ENCODE data around the gene TFDP2. TPM values are rescaled to one million over a fixed set of nuclear protein-coding genes. Genes with fewer than 3 reads are reported as not detected.

The TFDP2 gene
- total RNA-seq, 3 donors from 2014 or later (not counting 1 experiment from before 2014, with no cell fraction given), result 134 to 154 (median 142) TPM

DNA sequence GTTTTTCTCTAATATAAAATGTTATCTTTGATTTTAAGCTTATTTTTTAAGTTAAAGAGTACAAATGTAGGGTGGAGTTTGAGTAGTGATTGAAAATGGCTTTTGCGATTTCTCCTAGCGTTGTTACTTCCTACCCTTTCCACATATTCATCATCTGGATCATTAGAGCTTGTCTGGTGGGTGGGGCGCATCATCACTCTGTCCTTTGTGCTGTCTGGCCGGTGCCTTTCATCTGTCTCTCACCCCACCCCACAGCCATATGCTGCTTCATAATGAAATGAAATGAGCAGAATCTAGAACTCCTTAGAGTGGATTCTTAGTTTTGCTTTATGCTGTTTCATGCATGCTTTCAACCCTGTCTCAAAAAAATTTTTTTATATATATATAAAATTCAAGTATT is 228.6 kb downstream of the TFDP2 start:
- no peaks in the 10 kb centered on the region for H3K9me3 Mint-ChIP-seq
- TF ChIP-seq, protein P1, sequence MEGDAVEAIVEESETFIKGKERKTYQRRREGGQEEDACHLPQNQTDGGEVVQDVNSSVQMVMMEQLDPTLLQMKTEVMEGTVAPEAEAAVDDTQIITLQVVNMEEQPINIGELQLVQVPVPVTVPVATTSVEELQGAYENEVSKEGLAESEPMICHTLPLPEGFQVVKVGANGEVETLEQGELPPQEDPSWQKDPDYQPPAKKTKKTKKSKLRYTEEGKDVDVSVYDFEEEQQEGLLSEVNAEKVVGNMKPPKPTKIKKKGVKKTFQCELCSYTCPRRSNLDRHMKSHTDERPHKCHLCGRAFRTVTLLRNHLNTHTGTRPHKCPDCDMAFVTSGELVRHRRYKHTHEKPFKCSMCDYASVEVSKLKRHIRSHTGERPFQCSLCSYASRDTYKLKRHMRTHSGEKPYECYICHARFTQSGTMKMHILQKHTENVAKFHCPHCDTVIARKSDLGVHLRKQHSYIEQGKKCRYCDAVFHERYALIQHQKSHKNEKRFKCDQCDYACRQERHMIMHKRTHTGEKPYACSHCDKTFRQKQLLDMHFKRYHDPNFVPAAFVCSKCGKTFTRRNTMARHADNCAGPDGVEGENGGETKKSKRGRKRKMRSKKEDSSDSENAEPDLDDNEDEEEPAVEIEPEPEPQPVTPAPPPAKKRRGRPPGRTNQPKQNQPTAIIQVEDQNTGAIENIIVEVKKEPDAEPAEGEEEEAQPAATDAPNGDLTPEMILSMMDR (IDR thresholded peaks at IDR 0.05), result no peak
- Histone ChIP-seq H3K27me3 (ENCODE audit: control insufficient read depth, insufficient read depth, low read length) (no peaks in the 10 kb centered on the region), H3K4me3 (ENCODE audit: low read length) (no peak overlapping the region), H3K36me3 (ENCODE audit: control insufficient read depth, insufficient read depth, low read length) (peaks cover 6% of the 10 kb centered on the region), H3K9me3 (ENCODE audit: control insufficient read depth, insufficient read depth, low read length) (no peaks in the 10 kb centered on the region), H3K4me1 (ENCODE audit: control insufficient read depth, insufficient read depth, low read length) (no peaks in the 10 kb centered on the region), H3K27ac (ENCODE audit: low read length) (no peak overlapping the region)
- ATAC-seq, result no peak
- intact Hi-C loops (cut with micrococcal nuclease), result no loop called here
- DNase-seq, result no peak
- no peak overlapping the region for H3K27ac Mint-ChIP-seq
- H3K4me1 Mint-ChIP-seq, result no peaks in the 10 kb centered on the region
- H3K4me3 Mint-ChIP-seq, result no peak overlapping the region
- H3K27me3 Mint-ChIP-seq (ENCODE audit: low read depth in 2 of 2), result no peaks in the 10 kb centered on the region
- 86% methylated on average over 1 of the region's 4 CpGs for WGBS (ENCODE audit: insufficient coverage)
- no peaks in the 10 kb centered on the region for H3K36me3 Mint-ChIP-seq

- DNase-seq (no peak), ATAC-seq (no peak)
- TF ChIP-seq, protein P1 (IDR thresholded peaks at IDR 0.05), result no peak
- Mint-ChIP-seq H3K27ac (no peak overlapping the region), H3K4me1 (peaks cover 6% of the 10 kb centered on the region in 2 donors), H3K4me3 (no peak overlapping the region), H3K36me3 (no peaks in the 10 kb centered on the region), H3K27me3 (ENCODE audit: low read depth in 2 of 2) (no peaks in the 10 kb centered on the region), H3K9me3 (peaks cover 0 to 3% of the 10 kb centered on the region in 2 donors)
- whole genome bisulfite sequencing (ENCODE audit: insufficient coverage), result 100% methylated on average over 1 of the region's 2 CpGs
- intact Hi-C loops (cut with micrococcal nuclease), result no loop called here
- Histone ChIP-seq H3K4me1 (ENCODE audit: control insufficient read depth, insufficient read depth, low read length) (no peaks in the 10 kb centered on the region), H3K27me3 (ENCODE audit: control insufficient read depth, insufficient read depth, low read length) (no peaks in the 10 kb centered on the region), H3K36me3 (ENCODE audit: control insufficient read depth, insufficient read depth, low read length) (peaks cover 12% of the 10 kb centered on the region), H3K9me3 (ENCODE audit: control insufficient read depth, insufficient read depth, low read length) (no peaks in the 10 kb centered on the region), H3K27ac (ENCODE audit: low read length) (no peak overlapping the region), H3K4me3 (ENCODE audit: low read length) (no peak overlapping the region)
Measured at GRCh38 chr3:141915766-141916165, 233.6 kb downstream of the TFDP2 start.

DNA sequence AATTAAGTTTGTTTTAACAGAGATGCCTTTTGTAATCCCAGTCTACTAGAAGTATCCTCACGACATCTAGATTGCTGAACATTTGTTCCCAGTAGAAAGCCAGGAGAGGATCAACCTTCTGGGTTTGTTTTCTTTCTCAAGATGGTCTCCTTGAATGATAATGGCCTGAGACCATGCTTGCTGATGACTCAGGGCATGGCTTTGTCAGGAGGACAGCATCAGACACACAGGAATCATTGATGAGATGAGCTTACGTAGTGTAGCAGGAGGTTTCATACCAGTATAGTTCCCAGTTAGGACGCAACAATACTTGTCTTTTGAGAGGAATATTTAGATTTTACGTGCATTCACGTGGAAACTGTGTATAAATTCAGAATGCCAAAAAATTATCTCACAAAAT is 234.3 kb downstream of the TFDP2 start:
- H3K36me3 ChIP-seq (ENCODE audit: control insufficient read depth, insufficient read depth, low read length), result peaks cover 12% of the 10 kb centered on the region
- Mint-ChIP-seq H3K4me1 (peaks cover 6% of the 10 kb centered on the region in 2 donors), H3K27me3 (ENCODE audit: low read depth in 2 of 2) (no peaks in the 10 kb centered on the region), H3K27ac (no peak overlapping the region), H3K4me3 (no peak overlapping the region), H3K36me3 (no peaks in the 10 kb centered on the region), H3K9me3 (peaks cover 0 to 3% of the 10 kb centered on the region in 2 donors)
- no peak for ATAC-seq
- 95% methylated on average over 5 of the region's 5 CpGs for WGBS (ENCODE audit: insufficient coverage)
- no peak overlapping the region for H3K4me3 ChIP-seq (ENCODE audit: low read length)
- TF ChIP-seq, protein P1 (IDR thresholded peaks at IDR 0.05), result no peak
- no peaks in the 10 kb centered on the region for H3K4me1 ChIP-seq (ENCODE audit: control insufficient read depth, insufficient read depth, low read length)
- H3K27ac ChIP-seq (ENCODE audit: low read length), result no peak overlapping the region
- no peaks in the 10 kb centered on the region for H3K9me3 ChIP-seq (ENCODE audit: control insufficient read depth, insufficient read depth, low read length)
- H3K27me3 ChIP-seq (ENCODE audit: control insufficient read depth, insufficient read depth, low read length), result no peaks in the 10 kb centered on the region
- DNase-seq, result no peak
- intact Hi-C loops (cut with micrococcal nuclease), result no loop called here

GRCh38 chr3:141914311-141914710 is 235.0 kb downstream of the TFDP2 start:
- WGBS (ENCODE audit: insufficient coverage), result 96% methylated on average over 4 of the region's 4 CpGs
- ATAC-seq (no peak), DNase-seq (no peak)
- no peak overlapping the region for H3K27ac ChIP-seq (ENCODE audit: low read length)
- H3K9me3 ChIP-seq (ENCODE audit: control insufficient read depth, insufficient read depth, low read length), result no peaks in the 10 kb centered on the region
- Mint-ChIP-seq H3K27ac (no peak overlapping the region), H3K36me3 (peaks cover 3% of the 10 kb centered on the region), H3K4me1 (peaks cover 6% of the 10 kb centered on the region in 2 donors), H3K9me3 (peaks cover 0 to 3% of the 10 kb centered on the region in 2 donors), H3K4me3 (no peak overlapping the region), H3K27me3 (ENCODE audit: low read depth in 2 of 2) (no peaks in the 10 kb centered on the region)
- intact Hi-C loops (cut with micrococcal nuclease), result loop anchor here (5.0 kb wide), 2 partner anchors 37 to 337 kb away; partner anchors contain the start of gene ATP1B3
- no peaks in the 10 kb centered on the region for H3K27me3 ChIP-seq (ENCODE audit: control insufficient read depth, insufficient read depth, low read length)
- TF ChIP-seq, protein P1 (IDR thresholded peaks at IDR 0.05), result no peak
- no peaks in the 10 kb centered on the region for H3K4me1 ChIP-seq (ENCODE audit: control insufficient read depth, insufficient read depth, low read length)
- peaks cover 14% of the 10 kb centered on the region for H3K36me3 ChIP-seq (ENCODE audit: control insufficient read depth, insufficient read depth, low read length)
- H3K4me3 ChIP-seq (ENCODE audit: low read length), result no peak overlapping the region
